Measurements from ENCODE around the gene ERVW-1. TPM values are rescaled to one million over a fixed set of nuclear protein-coding genes. Genes with fewer than 3 reads are reported as not detected.
"Not testable (repeated sequence)": the region's sequence is repeated elsewhere in the genome, so short reads cannot be mapped to it uniquely, and the experiment has no call there.

Gene ERVW-1
- total RNA-seq (ENCODE audit: low replicate concordance) = 0.12 and 1.2 TPM in 2 replicates
- long read RNA-seq = 0 reads

GRCh38 chr7:92477681-92478080, at the start of gene ERVW-1:
Gene ERVW-1, minus strand, starts transcription at chr7:92477946. Its CDS starts 7,565 bp downstream, at chr7:92470381.
- not testable (repeated sequence) for H3K4me3 Mint-ChIP-seq; H3K36me3 Mint-ChIP-seq; H3K4me1 Mint-ChIP-seq (ENCODE audit: unreplicated experiment); DNase-seq (ENCODE audit: extremely low spot score, unreplicated experiment); H3K27me3 Mint-ChIP-seq; H3K9me3 Mint-ChIP-seq
- H3K27ac Mint-ChIP-seq = peak within 1 kb of the TSS; percentile 33

- Mint-ChIP-seq H3K27ac (no peak overlapping the region), H3K4me1 (ENCODE audit: unreplicated experiment) (peaks cover 16% of the 10 kb centered on the region), H3K27me3 (no peaks in the 10 kb centered on the region), H3K4me3 (no peak overlapping the region), H3K9me3 (no peaks in the 10 kb centered on the region), H3K36me3 (peaks cover 4% of the 10 kb centered on the region)
- no peak for TF ChIP-seq CTCF (conservative IDR thresholded peaks at IDR 0.05)
- no peak for DNase-seq (ENCODE audit: extremely low spot score, unreplicated experiment)
Measured at GRCh38 chr7:92523110-92523509, 45.4 kb upstream of the ERVW-1 start.

GRCh38 chr7:92520024-92520423, 42.3 kb upstream of the ERVW-1 start:
- no peaks in the 10 kb centered on the region for H3K27me3 Mint-ChIP-seq

GRCh38 chr7:92517631-92518030, 39.9 kb upstream of the ERVW-1 start:
- H3K9me3 Mint-ChIP-seq = no peaks in the 10 kb centered on the region
- H3K27ac Mint-ChIP-seq = no peak overlapping the region
- H3K4me1 Mint-ChIP-seq (ENCODE audit: unreplicated experiment) = no peaks in the 10 kb centered on the region
- DNase-seq (ENCODE audit: extremely low spot score, unreplicated experiment) = no peak
- no peak for TF ChIP-seq CTCF (conservative IDR thresholded peaks at IDR 0.05)
- peaks cover 21% of the 10 kb centered on the region for H3K36me3 Mint-ChIP-seq
- no peaks in the 10 kb centered on the region for H3K27me3 Mint-ChIP-seq
- H3K4me3 Mint-ChIP-seq = no peak overlapping the region

More at GRCh38 chr7:92520024-92520423, 42.3 kb upstream of the ERVW-1 start:
- Mint-ChIP-seq H3K27ac (no peak overlapping the region), H3K9me3 (no peaks in the 10 kb centered on the region), H3K4me1 (ENCODE audit: unreplicated experiment) (no peaks in the 10 kb centered on the region), H3K4me3 (no peak overlapping the region), H3K36me3 (peaks cover 15% of the 10 kb centered on the region)
- no peak for TF ChIP-seq CTCF (conservative IDR thresholded peaks at IDR 0.05)
- DNase-seq (ENCODE audit: extremely low spot score, unreplicated experiment) = no peak

GRCh38 chr7:92513167-92513902, 35.6 kb upstream of the ERVW-1 start:
- no peak for TF ChIP-seq CTCF (conservative IDR thresholded peaks at IDR 0.05)
- no peaks in the 10 kb centered on the region for H3K9me3 Mint-ChIP-seq
- no peak for DNase-seq (ENCODE audit: extremely low spot score, unreplicated experiment)
- no peaks in the 10 kb centered on the region for H3K4me1 Mint-ChIP-seq (ENCODE audit: unreplicated experiment)
- no peaks in the 10 kb centered on the region for H3K27me3 Mint-ChIP-seq
- H3K4me3 Mint-ChIP-seq = no peak overlapping the region
- H3K36me3 Mint-ChIP-seq = peaks cover 18% of the 10 kb centered on the region
- no peak overlapping the region for H3K27ac Mint-ChIP-seq

- DNase-seq (ENCODE audit: extremely low spot score, unreplicated experiment) = no peak
- Mint-ChIP-seq H3K9me3 (no peaks in the 10 kb centered on the region), H3K27ac (no peak overlapping the region), H3K4me3 (no peak overlapping the region), H3K4me1 (ENCODE audit: unreplicated experiment) (no peaks in the 10 kb centered on the region), H3K36me3 (peaks cover 23% of the 10 kb centered on the region), H3K27me3 (no peaks in the 10 kb centered on the region)
- no peak for TF ChIP-seq CTCF (conservative IDR thresholded peaks at IDR 0.05)
Measured at GRCh38 chr7:92508946-92509345, 31.2 kb upstream of the ERVW-1 start.
